NCI-H1048 (cell line): ENCODE measurements around the gene MYO15B.

ENCODE experiments used
- DNase-seq: peaks from one replicate; lab custom pipeline; 2025; lab: John Stamatoyannopoulos, UW

The MYO15B gene

GRCh38 chr17:75558666-75559530, 28.7 kb upstream of the MYO15B start:
- DNase-seq: no peak

GRCh38 chr17:75559958-75560533, 27.6 kb upstream of the MYO15B start:
- no peak for DNase-seq

- no peak for DNase-seq
These were observed 25.5 kb upstream of the MYO15B start for GRCh38 chr17:75561927-75562603.

- no peak for DNase-seq
These were observed 24.4 kb upstream of the MYO15B start for GRCh38 chr17:75563063-75563758.

- DNase-seq: no peak
These were observed 23.4 kb upstream of the MYO15B start for GRCh38 chr17:75564195-75564594.

GRCh38 chr17:75565066-75565465, 22.5 kb upstream of the MYO15B start:
- no peak for DNase-seq

GRCh38 chr17:75565618-75566017, 22.0 kb upstream of the MYO15B start:
- DNase-seq: no peak

GRCh38 chr17:75566416-75566815, 21.2 kb upstream of the MYO15B start:
- DNase-seq: no peak

- no peak for DNase-seq
These were observed 20.8 kb upstream of the MYO15B start for GRCh38 chr17:75566834-75567233.

- DNase-seq: no peak
These were observed 19.0 kb upstream of the MYO15B start for GRCh38 chr17:75568412-75569255.

- no peak for DNase-seq
These were observed 17.4 kb upstream of the MYO15B start for GRCh38 chr17:75570034-75570676.

- DNase-seq: no peak
These were observed 16.8 kb upstream of the MYO15B start for GRCh38 chr17:75570772-75571171.

- no peak for DNase-seq
These were observed 16.3 kb upstream of the MYO15B start for GRCh38 chr17:75571197-75571884.

- no peak for DNase-seq
These were observed 15.8 kb upstream of the MYO15B start for GRCh38 chr17:75571885-75572215.

- no peak for DNase-seq
These were observed 14.7 kb upstream of the MYO15B start for GRCh38 chr17:75572713-75573539.

- DNase-seq: no peak
These were observed 14.1 kb upstream of the MYO15B start for GRCh38 chr17:75573540-75573957.

- no peak for DNase-seq
These were observed 13.6 kb upstream of the MYO15B start for GRCh38 chr17:75573994-75574393.

GRCh38 chr17:75574404-75575036, 13.1 kb upstream of the MYO15B start:
- no peak for DNase-seq

GRCh38 chr17:75575197-75575596, 12.4 kb upstream of the MYO15B start:
- DNase-seq: no peak
